ENCODE data around the gene ALMS1.
"Not testable (repeated sequence)": the region's sequence is repeated elsewhere in the genome, so short reads cannot be mapped to it uniquely, and the experiment has no call there.

Gene ALMS1, protein sequence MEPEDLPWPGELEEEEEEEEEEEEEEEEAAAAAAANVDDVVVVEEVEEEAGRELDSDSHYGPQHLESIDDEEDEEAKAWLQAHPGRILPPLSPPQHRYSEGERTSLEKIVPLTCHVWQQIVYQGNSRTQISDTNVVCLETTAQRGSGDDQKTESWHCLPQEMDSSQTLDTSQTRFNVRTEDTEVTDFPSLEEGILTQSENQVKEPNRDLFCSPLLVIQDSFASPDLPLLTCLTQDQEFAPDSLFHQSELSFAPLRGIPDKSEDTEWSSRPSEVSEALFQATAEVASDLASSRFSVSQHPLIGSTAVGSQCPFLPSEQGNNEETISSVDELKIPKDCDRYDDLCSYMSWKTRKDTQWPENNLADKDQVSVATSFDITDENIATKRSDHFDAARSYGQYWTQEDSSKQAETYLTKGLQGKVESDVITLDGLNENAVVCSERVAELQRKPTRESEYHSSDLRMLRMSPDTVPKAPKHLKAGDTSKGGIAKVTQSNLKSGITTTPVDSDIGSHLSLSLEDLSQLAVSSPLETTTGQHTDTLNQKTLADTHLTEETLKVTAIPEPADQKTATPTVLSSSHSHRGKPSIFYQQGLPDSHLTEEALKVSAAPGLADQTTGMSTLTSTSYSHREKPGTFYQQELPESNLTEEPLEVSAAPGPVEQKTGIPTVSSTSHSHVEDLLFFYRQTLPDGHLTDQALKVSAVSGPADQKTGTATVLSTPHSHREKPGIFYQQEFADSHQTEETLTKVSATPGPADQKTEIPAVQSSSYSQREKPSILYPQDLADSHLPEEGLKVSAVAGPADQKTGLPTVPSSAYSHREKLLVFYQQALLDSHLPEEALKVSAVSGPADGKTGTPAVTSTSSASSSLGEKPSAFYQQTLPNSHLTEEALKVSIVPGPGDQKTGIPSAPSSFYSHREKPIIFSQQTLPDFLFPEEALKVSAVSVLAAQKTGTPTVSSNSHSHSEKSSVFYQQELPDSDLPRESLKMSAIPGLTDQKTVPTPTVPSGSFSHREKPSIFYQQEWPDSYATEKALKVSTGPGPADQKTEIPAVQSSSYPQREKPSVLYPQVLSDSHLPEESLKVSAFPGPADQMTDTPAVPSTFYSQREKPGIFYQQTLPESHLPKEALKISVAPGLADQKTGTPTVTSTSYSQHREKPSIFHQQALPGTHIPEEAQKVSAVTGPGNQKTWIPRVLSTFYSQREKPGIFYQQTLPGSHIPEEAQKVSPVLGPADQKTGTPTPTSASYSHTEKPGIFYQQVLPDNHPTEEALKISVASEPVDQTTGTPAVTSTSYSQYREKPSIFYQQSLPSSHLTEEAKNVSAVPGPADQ (N-terminal part only)

GRCh38 chr2:73385504-73386341 is at the start of gene ALMS1:
Gene ALMS1 (plus strand): TSS chr2:73385836. CDS start chr2:73385869, 33 bp downstream.
- H3K4me3 Mint-ChIP-seq = peak within 1 kb of the TSS; percentile 93
- peaks cover 32% of the 10 kb centered on the region for H3K4me1 Mint-ChIP-seq (ENCODE audit: low read depth)
- peak within 1 kb of the TSS; percentile 93 for H3K27ac Mint-ChIP-seq
- H3K27me3 Mint-ChIP-seq = no peaks in the 10 kb centered on the region
- H3K9me3 Mint-ChIP-seq = no peaks in the 10 kb centered on the region
- peaks cover 17% of the 10 kb centered on the region for H3K36me3 Mint-ChIP-seq (ENCODE audit: low read depth)

- Mint-ChIP-seq H3K27ac (no peak overlapping the region), H3K4me3 (no peak overlapping the region), H3K36me3 (ENCODE audit: low read depth) (no peaks in the 10 kb centered on the region), H3K9me3 (peaks cover 7% of the 10 kb centered on the region), H3K27me3 (no peaks in the 10 kb centered on the region), H3K4me1 (ENCODE audit: low read depth) (peaks cover 4% of the 10 kb centered on the region)
Measured at GRCh38 chr2:73337828-73338227, 47.8 kb upstream of the ALMS1 start.

DNA sequence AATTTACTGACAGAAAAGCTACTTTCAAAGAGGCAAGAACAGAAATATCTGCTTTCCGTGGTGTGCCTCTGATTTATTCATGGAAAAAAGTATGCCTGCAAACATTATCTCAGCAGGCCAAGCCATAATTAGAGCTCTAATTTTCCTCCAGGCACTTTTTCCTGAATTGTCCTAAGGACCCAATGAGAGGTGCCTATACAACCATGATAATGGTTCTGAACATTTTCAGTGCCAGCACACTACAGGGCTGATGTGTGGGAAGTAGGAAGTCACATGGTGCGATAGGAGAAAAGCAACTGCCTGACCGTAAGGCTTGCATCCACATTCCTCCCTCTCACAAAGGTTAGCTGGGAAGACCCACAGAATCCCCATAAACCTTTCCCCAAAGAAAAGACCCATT is 46.4 kb upstream of the ALMS1 start:
- Mint-ChIP-seq H3K27me3 (no peaks in the 10 kb centered on the region), H3K4me1 (ENCODE audit: low read depth) (peaks cover 4% of the 10 kb centered on the region), H3K9me3 (peaks cover 6% of the 10 kb centered on the region), H3K27ac (no peak overlapping the region), H3K36me3 (ENCODE audit: low read depth) (no peaks in the 10 kb centered on the region), H3K4me3 (no peak overlapping the region)

DNA sequence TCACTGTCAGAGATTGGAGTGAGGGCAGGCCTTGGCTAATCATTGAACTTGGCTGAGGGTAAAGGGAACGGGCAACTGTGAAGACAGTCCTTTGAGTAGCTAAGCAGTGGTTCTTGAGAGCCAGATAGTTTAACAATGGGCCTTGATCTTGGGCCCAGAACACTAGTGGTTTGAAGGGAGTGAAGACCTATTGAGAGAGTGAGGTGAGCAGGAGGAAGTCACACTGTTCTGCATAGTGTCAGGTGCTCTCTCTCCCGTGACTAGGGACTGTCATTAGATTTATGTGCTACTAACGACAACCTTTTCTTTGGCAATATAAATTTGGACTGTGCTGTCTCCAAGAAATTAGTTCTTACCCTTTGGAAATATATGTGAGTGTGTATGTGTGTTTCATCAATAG is 44.6 kb upstream of the ALMS1 start:
- Mint-ChIP-seq H3K27ac (no peak overlapping the region), H3K4me1 (ENCODE audit: low read depth) (peaks cover 4% of the 10 kb centered on the region), H3K36me3 (ENCODE audit: low read depth) (no peaks in the 10 kb centered on the region), H3K27me3 (no peaks in the 10 kb centered on the region), H3K9me3 (no peaks in the 10 kb centered on the region), H3K4me3 (no peak overlapping the region)

DNA sequence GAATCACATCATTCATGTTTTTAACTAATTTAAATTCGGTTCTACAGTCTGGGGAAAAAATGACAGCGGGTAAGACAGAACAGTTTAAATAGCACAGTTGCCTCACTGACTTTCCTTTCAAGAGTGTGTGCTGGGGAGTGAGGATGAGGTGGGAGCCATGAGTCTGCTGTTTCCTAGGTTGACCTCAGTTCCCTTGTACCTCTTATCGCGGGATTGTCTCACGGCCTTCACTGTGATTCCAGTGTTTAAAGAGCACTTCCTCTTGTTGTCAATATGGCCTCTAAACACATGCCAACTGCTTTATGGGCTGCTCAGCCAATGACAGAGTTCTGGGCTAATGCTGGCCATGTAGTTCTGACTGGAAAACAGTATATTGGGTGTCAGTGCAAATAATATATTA is 41.6 kb upstream of the ALMS1 start:
- Mint-ChIP-seq H3K9me3 (no peaks in the 10 kb centered on the region), H3K36me3 (ENCODE audit: low read depth) (no peaks in the 10 kb centered on the region), H3K4me1 (ENCODE audit: low read depth) (no peaks in the 10 kb centered on the region), H3K27me3 (peaks cover 7% of the 10 kb centered on the region), H3K4me3 (no peak overlapping the region), H3K27ac (no peak overlapping the region)

GRCh38 chr2:73344747-73345146 is 40.9 kb upstream of the ALMS1 start:
- H3K4me3 Mint-ChIP-seq; H3K27ac Mint-ChIP-seq; H3K9me3 Mint-ChIP-seq; H3K27me3 Mint-ChIP-seq; H3K36me3 Mint-ChIP-seq (ENCODE audit: low read depth); H3K4me1 Mint-ChIP-seq (ENCODE audit: low read depth): not testable (repeated sequence)

- Mint-ChIP-seq H3K27ac (no peak overlapping the region), H3K27me3 (peaks cover 11% of the 10 kb centered on the region), H3K4me3 (no peak overlapping the region), H3K9me3 (no peaks in the 10 kb centered on the region), H3K4me1 (ENCODE audit: low read depth) (no peaks in the 10 kb centered on the region), H3K36me3 (ENCODE audit: low read depth) (no peaks in the 10 kb centered on the region)
Measured at GRCh38 chr2:73350035-73350691, 35.5 kb upstream of the ALMS1 start.

GRCh38 chr2:73356097-73356496 is 29.5 kb upstream of the ALMS1 start:
- Mint-ChIP-seq H3K4me1 (ENCODE audit: low read depth) (no peaks in the 10 kb centered on the region), H3K27ac (no peak overlapping the region)

GRCh38 chr2:73359915-73360697 is 25.5 kb upstream of the ALMS1 start:
- no peaks in the 10 kb centered on the region for H3K36me3 Mint-ChIP-seq (ENCODE audit: low read depth)
- peaks cover 30% of the 10 kb centered on the region for H3K27me3 Mint-ChIP-seq
- no peak overlapping the region for H3K4me3 Mint-ChIP-seq
- no peaks in the 10 kb centered on the region for H3K9me3 Mint-ChIP-seq
- H3K4me1 Mint-ChIP-seq (ENCODE audit: low read depth) = no peaks in the 10 kb centered on the region
- H3K27ac Mint-ChIP-seq = no peak overlapping the region

More at GRCh38 chr2:73356097-73356496, 29.5 kb upstream of the ALMS1 start:
- no peaks in the 10 kb centered on the region for H3K36me3 Mint-ChIP-seq (ENCODE audit: low read depth)
- no peak overlapping the region for H3K4me3 Mint-ChIP-seq
- H3K9me3 Mint-ChIP-seq = no peaks in the 10 kb centered on the region
- H3K27me3 Mint-ChIP-seq = peaks cover 18% of the 10 kb centered on the region

DNA sequence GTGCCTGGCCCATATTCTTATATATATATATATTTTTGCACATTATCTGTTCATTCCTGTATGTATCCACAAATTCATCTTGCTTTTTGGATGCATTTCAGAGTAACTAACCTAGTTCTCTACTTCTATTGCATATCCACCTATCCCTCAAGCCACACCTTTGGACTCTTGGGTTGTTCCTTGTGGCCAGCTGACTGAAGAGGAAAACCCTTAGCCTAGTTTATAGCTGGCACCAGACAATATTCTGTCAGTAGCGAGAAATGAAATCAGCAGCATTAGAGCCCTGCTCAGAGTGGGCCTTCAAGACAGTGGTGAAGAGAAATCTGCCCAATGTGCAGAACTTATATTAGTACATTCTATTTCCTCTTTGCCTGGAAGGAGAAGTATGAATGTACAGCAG is 19.6 kb upstream of the ALMS1 start:
- Mint-ChIP-seq H3K27me3 (peaks cover 21% of the 10 kb centered on the region), H3K9me3 (no peaks in the 10 kb centered on the region), H3K27ac (no peak overlapping the region), H3K4me3 (no peak overlapping the region), H3K36me3 (ENCODE audit: low read depth) (no peaks in the 10 kb centered on the region), H3K4me1 (ENCODE audit: low read depth) (no peaks in the 10 kb centered on the region)

GRCh38 chr2:73368781-73369180 is 16.9 kb upstream of the ALMS1 start:
- H3K36me3 Mint-ChIP-seq (ENCODE audit: low read depth) = no peaks in the 10 kb centered on the region
- no peak overlapping the region for H3K27ac Mint-ChIP-seq
- H3K9me3 Mint-ChIP-seq = no peaks in the 10 kb centered on the region

DNA sequence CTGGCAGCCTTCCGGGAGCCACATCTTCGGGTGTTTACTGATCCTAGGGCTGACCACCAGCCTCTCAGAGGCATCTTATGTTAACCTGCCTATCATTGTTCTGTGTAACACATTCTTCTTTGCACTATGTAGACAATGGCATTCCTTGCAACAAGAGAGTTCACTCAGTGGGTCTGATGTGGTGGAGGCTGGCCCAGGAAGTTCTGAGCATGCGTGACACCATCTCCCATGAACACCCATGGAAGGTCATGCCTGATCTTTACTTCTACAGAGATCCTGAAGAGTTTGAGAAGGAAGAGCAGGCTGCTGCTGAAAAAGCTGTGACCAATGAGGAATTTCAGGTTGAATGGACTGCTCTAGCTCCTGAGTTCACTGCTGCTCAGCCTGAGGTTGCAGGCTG is 15.3 kb upstream of the ALMS1 start:
- H3K4me1 Mint-ChIP-seq (ENCODE audit: low read depth) = no peaks in the 10 kb centered on the region
- no peak overlapping the region for H3K27ac Mint-ChIP-seq
- no peaks in the 10 kb centered on the region for H3K9me3 Mint-ChIP-seq
- peaks cover 30% of the 10 kb centered on the region for H3K27me3 Mint-ChIP-seq
- no peaks in the 10 kb centered on the region for H3K36me3 Mint-ChIP-seq (ENCODE audit: low read depth)
- no peak overlapping the region for H3K4me3 Mint-ChIP-seq

More at GRCh38 chr2:73368781-73369180, 16.9 kb upstream of the ALMS1 start:
- H3K4me1 Mint-ChIP-seq (ENCODE audit: low read depth) = no peaks in the 10 kb centered on the region
- no peak overlapping the region for H3K4me3 Mint-ChIP-seq
- peaks cover 21% of the 10 kb centered on the region for H3K27me3 Mint-ChIP-seq

GRCh38 chr2:73373344-73373743 is 12.3 kb upstream of the ALMS1 start:
- H3K4me3 Mint-ChIP-seq = no peak overlapping the region
- H3K36me3 Mint-ChIP-seq (ENCODE audit: low read depth) = no peaks in the 10 kb centered on the region
- H3K9me3 Mint-ChIP-seq = no peaks in the 10 kb centered on the region
- no peaks in the 10 kb centered on the region for H3K4me1 Mint-ChIP-seq (ENCODE audit: low read depth)
- peaks cover 47% of the 10 kb centered on the region for H3K27me3 Mint-ChIP-seq
- H3K27ac Mint-ChIP-seq = no peak overlapping the region
